Suprapubic skin (tissue), 4 donors: Measurements from ENCODE around the gene OLR1. TPM values are rescaled to one million over a fixed set of nuclear protein-coding genes. Genes with fewer than 3 reads are reported as not detected.

Source experiments
- DNase-seq, 2 donors: peaks; one replicate each; pipeline ENCODE4 v3.0.0-alpha.2; 2019; ENCODE audit warnings: low spot score in 2 of 2
- H3K27ac ChIP-seq: fragments of 200-600 bp; sonication (generic); one replicate; pipeline ENCODE4 v1.5.1; 2019
- H3K27me3 ChIP-seq: fragments of 200-600 bp; sonication (generic); one replicate; pipeline ENCODE4 v1.5.1; 2019
- H3K36me3 ChIP-seq: fragments of 200-600 bp; sonication (generic); one replicate; pipeline ENCODE4 v1.5.1; 2019
- H3K4me1 ChIP-seq: fragments of 200-600 bp; sonication (generic); one replicate; pipeline ENCODE4 v1.5.1; 2019
- H3K4me3 ChIP-seq: fragments of 200-600 bp; sonication (generic); one replicate; pipeline ENCODE4 v1.5.1; 2019; ENCODE audit warnings: mild to moderate bottlenecking
- H3K9me3 ChIP-seq: fragments of 200-600 bp; sonication (generic); one replicate; pipeline ENCODE4 v1.5.1; 2019
- CTCF ChIP-seq, 2 donors: fragments of 200-600 bp in 1 of 2; fragments of 450-650 bp in 1 of 2; sonication (generic) in 1 of 2; IDR thresholded peaks; one replicate each; pipeline ENCODE4 v1.5.1; 2016 to 2019; ENCODE audit warnings: antibody characterized with exemption in 2 of 2, mild to moderate bottlenecking in 1 of 2, moderate library complexity in 1 of 2
- EP300 ChIP-seq: sonication (generic); formaldehyde crosslinking; IDR thresholded peaks from one replicate; pipeline ENCODE4 v1.6.1; 2017; ENCODE audit warnings: antibody characterized with exemption
- POLR2A ChIP-seq, 2 donors: fragments of 450-650 bp; IDR thresholded peaks; one replicate each; pipeline ENCODE4 v1.6.1; 2017; ENCODE audit warnings: antibody characterized with exemption in 2 of 2, mild to moderate bottlenecking in 2 of 2, moderate library complexity in 2 of 2
- POLR2AphosphoS5 ChIP-seq, 3 donors: sonication (generic); formaldehyde crosslinking; IDR thresholded peaks; one replicate each; pipeline ENCODE4 v1.6.1; 2017; ENCODE audit warnings: antibody characterized with exemption in 3 of 3
- WGBS: methylation state at CpG from one replicate; pipeline ENCODE4 v1.1.5; 2018; 5-methylcytosine and 5-hydroxymethylcytosine counted together
- total RNA-seq, 4 donors: library from RNA; depleted of rRNA; stranded (reverse); fragments of >200 nt; gene quantifications; one replicate each; pipeline ENCODE4 v1.1.0, GENCODE V29; 2016

OLR1 gene
- total RNA-seq, 4 donors from 2014 or later = not detected

- 73% methylated on average over 5 of the region's 5 CpGs for WGBS
- H3K27ac ChIP-seq = no peak overlapping the region
- H3K4me3 ChIP-seq = no peak overlapping the region
Measured at GRCh38 chr12:10128687-10129086, 43.2 kb downstream of the OLR1 start.

DNA sequence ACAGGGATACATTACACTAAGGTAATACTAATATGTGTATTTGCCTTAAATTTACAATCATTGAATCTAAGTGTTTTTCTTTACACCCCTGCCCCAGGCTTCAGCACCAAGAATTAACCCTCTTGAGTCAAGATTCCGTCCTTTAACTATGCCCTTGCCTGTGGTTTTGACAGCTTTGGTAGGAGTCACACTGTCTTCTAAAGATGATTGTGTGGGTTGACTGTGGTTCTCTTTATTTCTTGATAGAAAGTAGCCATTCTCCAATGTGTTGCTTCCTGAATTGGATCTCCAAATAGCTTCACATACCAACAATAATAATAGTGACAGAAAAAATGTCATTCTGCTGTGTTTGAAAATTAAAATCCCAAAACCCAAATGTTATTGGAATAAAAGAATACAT lies 45.5 kb downstream of the OLR1 start:
- peaks cover 11% of the 10 kb centered on the region for H3K4me1 ChIP-seq
- no peak overlapping the region for H3K4me3 ChIP-seq
- DNase-seq = no peak
- 71% methylated on average over 1 of the region's 1 CpG for WGBS
- TF ChIP-seq POLR2A (IDR thresholded peaks at IDR 0.05) (no peak), EP300 (no peak), POLR2AphosphoS5 (IDR thresholded peaks at IDR 0.05) (no peak), CTCF (IDR thresholded peaks at IDR 0.05) (no peak)
- no peaks in the 10 kb centered on the region for H3K36me3 ChIP-seq
- H3K27ac ChIP-seq = no peak overlapping the region
- no peaks in the 10 kb centered on the region for H3K9me3 ChIP-seq
- H3K27me3 ChIP-seq = no peaks in the 10 kb centered on the region

More at GRCh38 chr12:10128687-10129086, 43.2 kb downstream of the OLR1 start:
- Histone ChIP-seq H3K4me1 (peaks cover 17% of the 10 kb centered on the region), H3K36me3 (no peaks in the 10 kb centered on the region), H3K27me3 (no peaks in the 10 kb centered on the region), H3K9me3 (no peaks in the 10 kb centered on the region)
- DNase-seq = no peak
- TF ChIP-seq CTCF (IDR thresholded peaks at IDR 0.05) (no peak), POLR2AphosphoS5 (IDR thresholded peaks at IDR 0.05) (peak in 1 of 3 donors; percentile 13)

DNA sequence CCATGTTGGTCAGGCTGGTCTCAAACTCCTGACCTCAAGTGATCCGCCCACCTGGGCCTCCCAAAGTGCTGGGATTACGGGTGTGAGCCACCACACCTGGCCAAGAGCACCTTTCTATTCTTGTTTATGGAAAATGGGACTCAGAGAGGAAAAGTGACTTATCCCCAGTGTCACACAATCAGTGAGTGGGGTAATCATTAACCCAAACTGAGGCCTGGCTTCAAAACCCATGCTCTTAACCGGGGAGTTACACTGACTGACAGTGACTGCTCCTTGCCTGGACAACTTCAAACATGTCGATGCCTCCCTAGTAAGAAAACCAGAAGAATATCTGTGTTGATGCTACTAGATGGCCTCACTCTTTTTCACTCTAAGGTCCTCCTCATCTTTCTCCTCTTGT lies 49.2 kb downstream of the OLR1 start:
- no peak overlapping the region for H3K27ac ChIP-seq
- H3K27me3 ChIP-seq = no peaks in the 10 kb centered on the region
- H3K4me3 ChIP-seq = no peak overlapping the region
- no peaks in the 10 kb centered on the region for H3K36me3 ChIP-seq
- TF ChIP-seq CTCF (IDR thresholded peaks at IDR 0.05) (no peak), POLR2AphosphoS5 (IDR thresholded peaks at IDR 0.05) (no peak)
- no peak for DNase-seq
- 89% methylated on average over 4 of the region's 4 CpGs for WGBS
- no peaks in the 10 kb centered on the region for H3K4me1 ChIP-seq
- H3K9me3 ChIP-seq = no peaks in the 10 kb centered on the region

DNA sequence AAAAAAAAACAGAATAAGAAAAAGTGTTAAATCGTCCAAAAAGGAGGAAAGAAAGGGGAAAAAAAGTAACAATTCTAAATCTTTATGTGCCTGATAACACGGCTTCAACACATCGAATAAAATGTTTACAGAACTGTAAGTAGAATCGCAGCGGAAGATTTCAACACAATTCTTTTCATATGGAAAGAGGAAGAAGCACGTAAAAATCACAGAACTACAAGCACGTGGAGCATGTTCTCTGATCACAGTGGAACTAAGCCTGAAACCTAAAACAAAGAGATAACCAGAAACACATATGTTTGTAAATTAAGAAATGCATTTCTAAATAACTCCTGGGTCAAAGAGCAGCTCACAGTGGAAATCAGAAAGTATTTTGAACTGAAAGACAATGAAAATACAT lies 50.7 kb downstream of the OLR1 start:
- H3K27me3 ChIP-seq = no peaks in the 10 kb centered on the region
- H3K9me3 ChIP-seq = no peaks in the 10 kb centered on the region
- H3K4me3 ChIP-seq = no peak overlapping the region
- H3K36me3 ChIP-seq = no peaks in the 10 kb centered on the region
- no peaks in the 10 kb centered on the region for H3K4me1 ChIP-seq
- TF ChIP-seq POLR2A (IDR thresholded peaks at IDR 0.05) = no peak
- TF ChIP-seq POLR2AphosphoS5 (IDR thresholded peaks at IDR 0.05) = no peak
- no peak for TF ChIP-seq EP300
- no peak for TF ChIP-seq CTCF (IDR thresholded peaks at IDR 0.05)
- 61% methylated on average over 7 of the region's 7 CpGs for WGBS
- DNase-seq = no peak
- H3K27ac ChIP-seq = no peak overlapping the region

GRCh38 chr12:10119066-10119465 lies 52.9 kb downstream of the OLR1 start:
- no peaks in the 10 kb centered on the region for H3K36me3 ChIP-seq
- 86% methylated on average over 3 of the region's 3 CpGs for WGBS

More at GRCh38 chr12:10119066-10119465, 52.9 kb downstream of the OLR1 start:
- H3K27ac ChIP-seq = no peak overlapping the region
- H3K27me3 ChIP-seq = no peaks in the 10 kb centered on the region
- no peaks in the 10 kb centered on the region for H3K4me1 ChIP-seq
- no peak for DNase-seq
- H3K4me3 ChIP-seq = no peak overlapping the region
- TF ChIP-seq POLR2A (IDR thresholded peaks at IDR 0.05) (no peak), POLR2AphosphoS5 (IDR thresholded peaks at IDR 0.05) (no peak), EP300 (no peak), CTCF (IDR thresholded peaks at IDR 0.05) (no peak)
- no peaks in the 10 kb centered on the region for H3K9me3 ChIP-seq
